Fibroblast of pulmonary artery (primary cell): Measurements from ENCODE around the gene SIGLEC11.
A peak's percentile ranks its signal among the peaks of the same experiment; 100 is the strongest.

ENCODE experiments used
- DNase-seq: peaks from one replicate; pipeline ENCODE4 v3.0.0-alpha.2; 2010; ENCODE audit warnings: low read depth
- H3K4me3 ChIP-seq: replicated peaks from 2 replicates; pipeline ENCODE4 v1.5.1; 2011; ENCODE audit warnings: low read depth, mild to moderate bottlenecking, control low read depth, low read length, moderate library complexity
- TF ChIP-seq, protein P1 (sequence below): IDR thresholded peaks from 2 replicates; pipeline ENCODE4 v1.5.1; 2011; ENCODE audit warnings: mild to moderate bottlenecking, control low read depth, low read length, inconsistent platforms; ENCODE audit errors: missing control alignments

The SIGLEC11 gene

GRCh38 chr19:49932041-49932451, 28.9 kb downstream of the SIGLEC11 start:
- no peak overlapping the region for H3K4me3 ChIP-seq
- no peak for DNase-seq
- TF ChIP-seq, protein P1, sequence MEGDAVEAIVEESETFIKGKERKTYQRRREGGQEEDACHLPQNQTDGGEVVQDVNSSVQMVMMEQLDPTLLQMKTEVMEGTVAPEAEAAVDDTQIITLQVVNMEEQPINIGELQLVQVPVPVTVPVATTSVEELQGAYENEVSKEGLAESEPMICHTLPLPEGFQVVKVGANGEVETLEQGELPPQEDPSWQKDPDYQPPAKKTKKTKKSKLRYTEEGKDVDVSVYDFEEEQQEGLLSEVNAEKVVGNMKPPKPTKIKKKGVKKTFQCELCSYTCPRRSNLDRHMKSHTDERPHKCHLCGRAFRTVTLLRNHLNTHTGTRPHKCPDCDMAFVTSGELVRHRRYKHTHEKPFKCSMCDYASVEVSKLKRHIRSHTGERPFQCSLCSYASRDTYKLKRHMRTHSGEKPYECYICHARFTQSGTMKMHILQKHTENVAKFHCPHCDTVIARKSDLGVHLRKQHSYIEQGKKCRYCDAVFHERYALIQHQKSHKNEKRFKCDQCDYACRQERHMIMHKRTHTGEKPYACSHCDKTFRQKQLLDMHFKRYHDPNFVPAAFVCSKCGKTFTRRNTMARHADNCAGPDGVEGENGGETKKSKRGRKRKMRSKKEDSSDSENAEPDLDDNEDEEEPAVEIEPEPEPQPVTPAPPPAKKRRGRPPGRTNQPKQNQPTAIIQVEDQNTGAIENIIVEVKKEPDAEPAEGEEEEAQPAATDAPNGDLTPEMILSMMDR: no peak

DNA sequence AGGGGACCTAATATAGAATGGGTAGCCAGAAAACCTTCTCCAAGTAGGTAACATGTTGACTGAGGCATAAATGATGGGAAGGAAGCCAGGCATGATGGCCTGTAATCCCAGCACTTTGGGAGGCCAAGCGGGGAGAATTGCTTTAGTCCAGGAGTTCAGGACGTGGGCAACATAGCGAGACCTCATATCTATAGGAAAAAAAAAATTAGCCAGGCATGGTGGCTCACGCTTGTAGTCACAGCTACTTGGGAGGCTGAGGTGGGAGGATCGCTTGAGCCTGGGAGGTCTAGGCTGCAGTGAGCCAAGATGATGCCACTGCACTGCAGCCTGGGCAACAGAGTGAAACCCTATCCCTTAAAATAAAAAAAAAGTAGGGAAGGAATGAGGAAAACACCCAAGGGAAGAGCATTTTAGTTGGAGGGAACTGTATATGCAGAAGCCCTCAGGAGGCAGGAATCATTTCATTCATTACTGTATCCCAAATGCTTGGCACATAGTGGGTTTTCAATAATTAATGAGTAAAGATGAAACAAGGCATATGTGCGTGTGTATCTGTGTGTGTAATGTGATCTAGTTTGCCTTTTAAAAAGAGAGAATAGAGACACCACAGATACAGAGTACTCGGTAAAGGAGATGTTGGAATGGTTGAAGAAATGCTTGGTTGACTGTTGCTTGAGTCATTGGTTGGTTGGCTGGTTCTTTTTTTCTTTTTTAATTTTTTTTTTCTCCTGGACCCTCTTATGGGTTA, 29.5 kb downstream of the SIGLEC11 start:
- no peak overlapping the region for H3K4me3 ChIP-seq
- TF ChIP-seq, protein P1: no peak
- no peak for DNase-seq

DNA sequence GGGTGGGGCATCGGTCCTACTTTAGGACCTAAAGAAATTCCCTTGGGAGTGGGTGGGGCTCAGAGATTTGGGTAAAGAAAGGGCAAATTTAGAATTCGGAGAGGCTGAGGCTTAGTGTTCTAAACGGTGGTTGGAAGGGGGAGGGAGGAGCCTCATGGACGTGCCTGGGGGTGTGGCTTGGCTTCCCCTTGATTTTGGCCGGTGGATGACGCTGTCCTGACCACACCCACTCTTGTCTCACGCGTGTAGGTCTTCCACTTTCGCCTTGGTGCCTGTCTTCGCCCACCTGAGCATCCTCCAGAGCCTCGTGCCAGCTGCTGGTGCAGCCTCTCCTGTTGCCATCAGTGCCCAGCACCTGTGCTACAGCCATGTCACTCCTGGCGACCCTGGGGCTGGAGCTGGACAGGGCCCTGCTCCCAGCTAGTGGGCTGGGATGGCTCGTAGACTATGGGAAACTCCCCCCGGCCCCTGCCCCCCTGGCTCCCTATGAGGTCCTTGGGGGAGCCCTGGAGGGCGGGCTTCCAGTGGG, 30.4 kb downstream of the SIGLEC11 start:
- H3K4me3 ChIP-seq: peak overlapping the region; percentile 97
- TF ChIP-seq, protein P1: no peak
- peak; percentile 15 for DNase-seq

DNA sequence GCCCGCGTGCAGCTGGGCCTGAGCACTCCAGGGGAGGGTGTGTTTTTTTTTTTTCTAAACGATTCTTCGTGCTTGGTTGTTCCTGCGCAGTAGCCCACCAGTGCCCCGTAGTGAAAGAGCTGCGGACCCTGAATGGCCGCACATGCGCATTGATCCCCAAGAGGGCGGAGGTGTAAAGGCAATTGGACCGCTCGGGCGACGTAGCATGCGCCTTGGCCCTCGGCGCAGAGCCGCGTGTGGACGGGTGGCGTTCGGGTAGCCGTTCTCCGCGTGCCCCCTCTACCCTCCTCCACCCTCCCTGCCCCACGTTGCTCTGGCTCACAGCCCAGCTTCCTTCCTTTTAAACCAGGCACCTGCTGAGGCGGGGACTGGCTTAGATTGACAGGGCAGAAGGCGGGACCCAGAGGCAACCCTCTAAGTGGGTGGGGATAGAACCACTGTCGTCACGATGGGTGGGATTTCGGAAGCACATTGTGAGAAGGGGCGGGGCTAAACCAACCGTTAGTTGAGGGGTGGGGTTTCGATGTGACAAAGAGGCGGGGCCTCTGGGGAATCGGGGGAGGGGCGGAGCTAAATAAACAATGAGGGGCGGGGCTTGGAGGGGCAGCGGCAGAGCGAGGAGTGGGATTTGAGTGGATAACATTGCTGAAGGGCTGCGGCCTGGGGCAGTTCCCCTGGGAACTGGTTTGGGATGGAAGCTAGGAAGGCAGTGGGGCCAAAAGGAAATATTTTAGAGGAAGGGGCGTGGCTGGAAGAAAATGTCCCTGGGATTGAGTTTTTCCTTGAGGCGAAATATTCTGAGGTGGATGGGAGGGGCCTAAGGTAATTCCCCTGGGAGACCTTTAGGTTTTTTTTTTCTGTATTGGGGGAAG, 31.1 kb downstream of the SIGLEC11 start:
- peak overlapping the region; percentile 97 for H3K4me3 ChIP-seq
- DNase-seq: peak; percentile 99
- TF ChIP-seq, protein P1: no peak

DNA sequence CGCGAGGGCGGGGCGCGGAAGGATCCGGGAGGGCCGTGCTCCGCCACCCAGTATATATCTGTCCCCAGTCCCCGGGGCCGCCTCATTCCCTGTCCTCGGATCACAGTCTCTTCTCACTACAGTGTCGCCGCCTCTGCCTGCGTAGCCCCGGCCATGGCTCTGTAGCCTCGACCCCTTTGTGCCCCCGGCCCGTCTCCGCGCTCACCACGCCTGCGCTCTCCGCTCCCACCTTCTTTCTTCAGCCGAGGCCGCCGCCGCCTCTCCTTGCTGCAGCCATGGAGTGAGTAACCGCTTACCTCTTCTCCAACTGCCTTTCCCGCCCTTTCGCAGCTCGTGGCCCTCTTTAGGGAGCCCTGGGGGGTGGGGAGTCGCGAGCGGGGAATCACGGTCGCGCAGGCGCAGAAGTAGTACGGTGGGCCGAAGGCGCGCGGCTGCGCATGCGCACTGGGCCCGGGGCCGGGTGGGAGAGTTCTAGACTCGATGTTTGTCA, 31.8 kb downstream of the SIGLEC11 start, which contains the start of the genes ATF5 and NUP62:
Gene ATF5, plus strand, starts transcription at position 85 of the 490 bp plus-strand sequence. CDS start 1,646 bp downstream, outside the sequence.
Gene NUP62, minus strand, starts transcription at position 384 of the 490 bp plus-strand sequence. CDS start 19,697 bp downstream, outside the sequence.
- peak; percentile 82 for DNase-seq
- TF ChIP-seq, protein P1: no peak
- H3K4me3 ChIP-seq: peak within 1 kb of the TSS; percentile 97

- no peak overlapping the region for H3K4me3 ChIP-seq
- no peak for DNase-seq
- TF ChIP-seq, protein P1: no peak
Measured at GRCh38 chr19:49927526-49928264, 33.3 kb downstream of the SIGLEC11 start.
